ENCODE results near the gene FAM131A.

- TF ChIP-seq CTCF (IDR thresholded peaks at IDR 0.05) (no peak), POLR2A (IDR thresholded peaks at IDR 0.05) (no peak)
Observed at GRCh38 chr3:184377882-184378445, 40.6 kb downstream of the FAM131A start, which contains the start of gene THPO.
